ENCODE results near the gene CST11.

Gene CST11

DNA sequence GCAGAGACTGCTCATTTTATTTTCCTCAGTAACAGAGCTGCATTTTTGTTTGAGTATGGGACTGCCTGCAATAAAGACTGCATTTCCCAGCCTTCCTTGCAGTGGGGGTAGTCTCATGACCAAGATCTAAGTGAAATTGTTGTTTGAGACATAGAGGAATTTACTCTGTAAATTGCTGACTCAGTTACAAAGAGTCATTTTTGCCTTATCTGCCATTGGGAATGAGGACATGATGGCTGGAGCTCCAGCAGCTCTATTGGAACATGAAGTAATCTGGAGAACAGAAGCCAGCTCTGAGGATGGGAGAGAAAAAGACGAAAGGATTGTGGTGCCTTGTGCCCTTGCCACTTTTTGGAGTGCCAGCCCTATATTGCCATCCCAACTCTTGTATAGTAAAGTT lies 2.1 kb upstream of the CST11 start:
- Histone ChIP-seq H3K36me3 (ENCODE audit: control insufficient read depth, insufficient read depth, low read length) (no peaks in the 10 kb centered on the region), H3K27ac (ENCODE audit: low read depth, low read length) (no peak overlapping the region), H3K27me3 (ENCODE audit: control insufficient read depth, insufficient read depth, low read length) (no peaks in the 10 kb centered on the region), H3K9me3 (ENCODE audit: control insufficient read depth, insufficient read depth, low read depth, low read length) (peaks cover 8% of the 10 kb centered on the region), H3K9ac (ENCODE audit: low read length) (no peak overlapping the region), H3K4me3 (ENCODE audit: low read depth, low read length) (no peak overlapping the region), H3K4me1 (ENCODE audit: control insufficient read depth, insufficient read depth, low read length) (0 out of 2 replicates have a peak, but pooled peaks cover 5% of the 10 kb centered on the region)

DNA sequence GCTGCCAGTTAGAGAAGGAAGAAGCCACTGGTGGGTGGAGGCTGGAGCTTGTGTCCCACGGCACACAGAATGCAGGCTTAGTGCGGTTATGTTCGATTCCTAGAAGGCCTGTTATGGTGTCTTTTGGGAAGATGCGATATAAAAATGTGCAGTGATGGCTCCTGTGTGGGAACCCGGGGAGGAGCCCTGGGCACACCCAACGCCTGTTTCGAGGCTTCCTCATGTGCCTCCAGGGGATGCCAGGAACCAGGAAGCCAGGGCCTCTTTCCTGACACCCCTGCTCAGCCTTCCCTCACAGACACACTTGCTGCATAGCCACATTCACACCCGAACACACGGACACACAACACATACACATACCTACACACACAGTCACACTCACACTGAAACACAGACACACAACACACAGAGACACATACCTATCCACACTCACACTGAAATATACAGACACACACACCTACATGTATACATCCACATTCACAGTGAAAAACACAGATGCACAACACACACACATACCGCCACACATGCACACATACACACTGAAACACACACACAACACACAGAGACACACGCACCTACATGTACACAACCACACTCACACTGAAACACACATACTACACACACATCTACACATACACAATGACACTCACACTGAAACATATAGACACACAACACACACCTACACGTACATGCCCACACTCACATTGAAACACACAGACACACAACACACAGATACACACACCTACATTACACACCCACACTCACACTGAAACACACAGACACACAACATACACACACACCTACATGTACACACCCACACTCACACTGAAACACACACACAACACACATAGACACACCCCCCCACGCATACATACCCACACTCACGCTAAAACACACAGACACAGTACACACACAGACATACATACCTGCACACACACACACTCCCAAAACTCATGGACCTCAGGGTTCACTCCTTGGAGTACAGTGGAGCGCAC lies 1.2 kb upstream of the CST11 start:
- Histone ChIP-seq H3K4me1 (ENCODE audit: control insufficient read depth, insufficient read depth, low read length) (peaks cover 9% of the 10 kb centered on the region; the same call in 1 of the 2 replicates), H3K27ac (ENCODE audit: low read depth, low read length) (no peak overlapping the region), H3K9me3 (ENCODE audit: control insufficient read depth, insufficient read depth, low read depth, low read length) (peaks cover 8% of the 10 kb centered on the region), H3K36me3 (ENCODE audit: control insufficient read depth, insufficient read depth, low read length) (no peaks in the 10 kb centered on the region), H3K27me3 (ENCODE audit: control insufficient read depth, insufficient read depth, low read length) (no peaks in the 10 kb centered on the region), H3K4me3 (ENCODE audit: low read depth, low read length) (no peak overlapping the region), H3K9ac (ENCODE audit: low read length) (no peak overlapping the region)

DNA sequence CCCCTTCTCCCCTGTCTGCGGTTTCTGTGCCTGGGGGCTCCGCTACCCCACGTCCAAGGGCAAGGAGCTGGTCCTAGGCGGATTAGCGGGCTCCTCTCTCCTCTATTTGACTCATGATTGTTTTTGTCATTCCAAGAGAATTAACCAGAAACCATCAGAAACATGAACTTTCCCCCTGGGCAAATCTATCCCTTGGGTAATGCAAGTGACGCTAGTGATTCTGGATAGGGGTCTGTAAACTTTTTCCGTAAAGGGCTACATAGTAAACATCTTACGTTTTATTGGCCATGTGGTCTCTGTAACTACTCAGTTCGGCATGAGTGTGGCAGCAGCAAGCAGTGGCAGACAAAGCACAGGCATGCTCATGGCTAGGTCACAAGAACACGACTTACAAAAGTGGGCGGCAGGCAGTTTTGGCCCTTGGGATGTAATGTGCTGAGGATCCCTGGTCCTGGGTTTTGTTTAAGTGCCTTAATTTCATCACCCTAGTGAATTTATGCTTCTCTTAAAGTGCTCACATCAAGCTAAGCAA lies 654 bp downstream of the CST11 start:
- Histone ChIP-seq H3K27me3 (ENCODE audit: control insufficient read depth, insufficient read depth, low read length) (no peaks in the 10 kb centered on the region), H3K9ac (ENCODE audit: low read length) (no peak overlapping the region), H3K36me3 (ENCODE audit: control insufficient read depth, insufficient read depth, low read length) (no peaks in the 10 kb centered on the region), H3K4me3 (ENCODE audit: low read depth, low read length) (no peak overlapping the region), H3K9me3 (ENCODE audit: control insufficient read depth, insufficient read depth, low read depth, low read length) (peaks cover 8% of the 10 kb centered on the region), H3K27ac (ENCODE audit: low read depth, low read length) (no peak overlapping the region), H3K4me1 (ENCODE audit: control insufficient read depth, insufficient read depth, low read length) (peaks cover 9% of the 10 kb centered on the region; the same call in 1 of the 2 replicates)

DNA sequence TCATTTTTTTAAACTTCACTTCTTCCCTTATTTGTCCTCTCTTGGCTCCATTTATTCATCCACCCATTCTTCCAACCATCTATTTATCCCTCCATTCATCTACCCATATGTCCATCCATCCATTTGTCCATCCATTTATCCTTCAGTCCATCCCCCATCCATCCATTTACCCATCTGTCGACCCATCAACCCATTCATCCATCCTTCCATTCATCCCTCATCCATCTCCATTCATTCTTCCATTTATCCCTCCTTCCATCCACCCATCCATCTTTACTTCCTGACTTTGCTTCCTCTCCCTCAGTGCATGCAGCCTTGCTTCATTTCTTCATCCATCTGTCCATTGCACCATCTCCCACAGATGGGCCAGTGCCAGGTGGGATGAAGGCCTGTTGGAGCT lies 1.8 kb downstream of the CST11 start:
- Histone ChIP-seq H3K27me3 (ENCODE audit: control insufficient read depth, insufficient read depth, low read length) (no peaks in the 10 kb centered on the region), H3K36me3 (ENCODE audit: control insufficient read depth, insufficient read depth, low read length) (no peaks in the 10 kb centered on the region), H3K27ac (ENCODE audit: low read depth, low read length) (no peak overlapping the region), H3K4me3 (ENCODE audit: low read depth, low read length) (no peak overlapping the region), H3K9ac (ENCODE audit: low read length) (no peak overlapping the region), H3K4me1 (ENCODE audit: control insufficient read depth, insufficient read depth, low read length) (peaks cover 9% of the 10 kb centered on the region; the same call in 1 of the 2 replicates), H3K9me3 (ENCODE audit: control insufficient read depth, insufficient read depth, low read depth, low read length) (peaks cover 3% of the 10 kb centered on the region; the same call in 1 of the 2 replicates)

DNA sequence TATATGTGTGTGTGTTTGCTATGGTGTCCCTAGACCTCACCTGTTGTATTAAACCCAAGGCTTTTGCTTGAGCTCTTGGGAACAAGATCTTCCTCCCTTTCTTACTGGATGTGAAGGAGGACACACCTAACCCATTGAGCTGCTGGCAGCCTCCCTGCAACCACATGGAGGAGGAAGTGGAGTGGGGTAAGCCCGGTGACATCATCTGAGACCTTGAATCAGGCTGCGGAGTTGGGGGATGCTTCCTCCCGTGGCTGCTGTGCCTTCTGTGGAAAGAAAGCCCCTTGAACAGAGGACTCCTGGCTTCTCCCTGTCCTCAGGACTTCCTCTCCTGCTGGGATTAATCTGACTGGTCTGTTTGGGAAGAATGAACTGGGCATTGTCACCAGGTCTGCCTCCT lies 3.3 kb downstream of the CST11 start:
- Histone ChIP-seq H3K27ac (ENCODE audit: low read depth, low read length) (no peak overlapping the region), H3K36me3 (ENCODE audit: control insufficient read depth, insufficient read depth, low read length) (no peaks in the 10 kb centered on the region), H3K4me1 (ENCODE audit: control insufficient read depth, insufficient read depth, low read length) (peaks cover 9% of the 10 kb centered on the region; the same call in 1 of the 2 replicates), H3K27me3 (ENCODE audit: control insufficient read depth, insufficient read depth, low read length) (no peaks in the 10 kb centered on the region), H3K9me3 (ENCODE audit: control insufficient read depth, insufficient read depth, low read depth, low read length) (no peaks in the 10 kb centered on the region), H3K9ac (ENCODE audit: low read length) (no peak overlapping the region), H3K4me3 (ENCODE audit: low read depth, low read length) (no peak overlapping the region)

DNA sequence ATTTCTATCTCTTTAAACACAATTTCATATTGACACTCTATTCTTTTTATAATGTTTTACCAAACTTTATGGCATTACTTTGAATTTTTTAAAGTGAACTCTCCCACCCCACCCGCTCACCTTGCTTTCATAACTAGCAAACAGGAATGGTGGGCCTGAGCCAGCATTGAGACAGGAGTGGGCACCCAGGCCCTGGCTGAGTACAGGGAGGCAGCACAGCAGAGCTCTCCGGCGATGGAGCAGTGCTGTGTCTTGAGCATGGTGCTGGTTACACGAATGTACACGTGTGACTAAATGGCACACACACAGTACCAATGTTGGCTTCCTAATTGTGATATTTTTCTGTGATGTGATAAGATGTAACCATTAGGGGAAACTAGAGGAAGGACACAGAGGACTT lies 4.5 kb downstream of the CST11 start:
- peaks cover 9% of the 10 kb centered on the region; the same call in 1 of the 2 replicates for H3K4me1 ChIP-seq (ENCODE audit: control insufficient read depth, insufficient read depth, low read length)
- no peaks in the 10 kb centered on the region for H3K36me3 ChIP-seq (ENCODE audit: control insufficient read depth, insufficient read depth, low read length)
- no peak overlapping the region for H3K9ac ChIP-seq (ENCODE audit: low read length)
- no peak overlapping the region for H3K27ac ChIP-seq (ENCODE audit: low read depth, low read length)
- no peaks in the 10 kb centered on the region for H3K9me3 ChIP-seq (ENCODE audit: control insufficient read depth, insufficient read depth, low read depth, low read length)
- H3K4me3 ChIP-seq (ENCODE audit: low read depth, low read length): no peak overlapping the region
- no peaks in the 10 kb centered on the region for H3K27me3 ChIP-seq (ENCODE audit: control insufficient read depth, insufficient read depth, low read length)

DNA sequence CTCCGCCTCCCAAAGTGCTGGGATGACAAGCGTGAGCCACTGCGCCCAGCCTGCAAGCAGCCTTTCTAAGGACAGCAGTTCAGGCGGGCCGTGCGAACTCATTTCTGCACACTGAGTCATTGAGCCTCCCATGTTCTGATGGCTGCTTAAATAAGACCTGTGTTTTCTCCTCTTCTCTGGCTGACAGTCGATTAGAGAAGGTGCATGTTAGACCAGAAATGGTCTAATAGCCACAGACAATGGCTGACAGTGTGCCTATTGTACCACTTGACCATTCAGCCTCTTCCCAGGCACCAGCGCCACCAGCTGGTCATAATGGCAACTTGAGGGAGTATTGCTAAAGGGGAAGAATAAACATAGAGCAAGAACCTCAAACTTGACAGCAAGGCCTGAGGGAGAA lies 6.2 kb downstream of the CST11 start:
- no peaks in the 10 kb centered on the region for H3K9me3 ChIP-seq (ENCODE audit: control insufficient read depth, insufficient read depth, low read depth, low read length)
- peaks cover 4% of the 10 kb centered on the region; the same call in 1 of the 2 replicates for H3K4me1 ChIP-seq (ENCODE audit: control insufficient read depth, insufficient read depth, low read length)
- H3K9ac ChIP-seq (ENCODE audit: low read length): no peak overlapping the region
- H3K27me3 ChIP-seq (ENCODE audit: control insufficient read depth, insufficient read depth, low read length): no peaks in the 10 kb centered on the region
- no peak overlapping the region for H3K4me3 ChIP-seq (ENCODE audit: low read depth, low read length)
- no peaks in the 10 kb centered on the region for H3K36me3 ChIP-seq (ENCODE audit: control insufficient read depth, insufficient read depth, low read length)
- H3K27ac ChIP-seq (ENCODE audit: low read depth, low read length): no peak overlapping the region

DNA sequence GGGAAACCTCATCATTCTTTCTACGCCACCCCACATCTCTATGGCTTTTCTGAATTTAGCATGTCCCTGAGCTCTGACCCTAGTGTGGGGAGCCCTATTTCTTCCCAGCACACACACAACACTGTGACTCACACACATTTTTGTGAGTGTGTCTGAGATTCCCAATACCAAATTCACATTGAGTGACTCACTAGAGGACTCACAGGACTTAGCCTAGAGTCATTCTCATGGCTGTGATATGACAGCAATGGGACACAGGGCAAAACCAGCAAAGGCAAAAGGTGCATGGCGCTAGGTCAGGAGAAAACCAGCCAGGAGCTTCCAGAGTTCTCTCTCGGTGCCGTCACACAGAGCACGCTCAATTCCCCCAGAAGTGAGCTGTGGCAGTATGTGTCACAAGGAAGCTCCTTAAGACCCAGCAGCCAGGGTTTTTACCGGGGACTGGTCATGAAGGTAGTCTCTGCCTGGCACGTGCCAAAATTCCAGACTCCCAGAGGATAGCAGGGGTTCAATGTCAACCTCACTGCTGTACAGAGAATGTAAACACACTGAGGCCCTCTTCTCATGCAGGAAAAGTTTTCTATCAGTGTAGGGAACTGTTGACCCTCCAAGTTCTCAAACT lies 7.0 kb downstream of the CST11 start:
- Histone ChIP-seq H3K36me3 (ENCODE audit: control insufficient read depth, insufficient read depth, low read length) (no peaks in the 10 kb centered on the region), H3K27ac (ENCODE audit: low read depth, low read length) (no peak overlapping the region), H3K9me3 (ENCODE audit: control insufficient read depth, insufficient read depth, low read depth, low read length) (no peaks in the 10 kb centered on the region), H3K27me3 (ENCODE audit: control insufficient read depth, insufficient read depth, low read length) (no peaks in the 10 kb centered on the region), H3K4me1 (ENCODE audit: control insufficient read depth, insufficient read depth, low read length) (peaks cover 4% of the 10 kb centered on the region; the same call in 1 of the 2 replicates), H3K9ac (ENCODE audit: low read length) (no peak overlapping the region), H3K4me3 (ENCODE audit: low read depth, low read length) (no peak overlapping the region)

DNA sequence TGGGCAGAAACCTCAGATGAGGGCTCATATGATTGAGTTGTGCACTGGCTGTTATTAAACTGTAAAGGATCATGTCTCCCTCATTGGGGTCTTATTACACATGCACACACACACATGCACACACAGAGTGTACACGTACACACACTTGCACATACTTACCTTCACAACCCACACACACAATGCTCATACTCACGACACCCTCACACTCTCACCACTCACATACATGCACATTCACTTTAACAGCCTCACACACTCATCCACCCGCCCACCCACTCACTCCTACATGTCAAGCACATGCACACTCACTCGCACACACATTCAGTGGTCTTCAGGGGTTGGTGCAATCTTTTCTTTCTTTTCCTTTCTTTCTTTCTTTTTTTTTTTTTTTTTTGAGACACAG lies 7.8 kb downstream of the CST11 start:
- H3K4me3 ChIP-seq (ENCODE audit: low read depth, low read length): no peak overlapping the region
- H3K27ac ChIP-seq (ENCODE audit: low read depth, low read length): no peak overlapping the region
- H3K36me3 ChIP-seq (ENCODE audit: control insufficient read depth, insufficient read depth, low read length): no peaks in the 10 kb centered on the region
- H3K27me3 ChIP-seq (ENCODE audit: control insufficient read depth, insufficient read depth, low read length): no peaks in the 10 kb centered on the region
- H3K9me3 ChIP-seq (ENCODE audit: control insufficient read depth, insufficient read depth, low read depth, low read length): no peaks in the 10 kb centered on the region
- H3K4me1 ChIP-seq (ENCODE audit: control insufficient read depth, insufficient read depth, low read length): peaks cover 4% of the 10 kb centered on the region; the same call in 1 of the 2 replicates
- no peak overlapping the region for H3K9ac ChIP-seq (ENCODE audit: low read length)

DNA sequence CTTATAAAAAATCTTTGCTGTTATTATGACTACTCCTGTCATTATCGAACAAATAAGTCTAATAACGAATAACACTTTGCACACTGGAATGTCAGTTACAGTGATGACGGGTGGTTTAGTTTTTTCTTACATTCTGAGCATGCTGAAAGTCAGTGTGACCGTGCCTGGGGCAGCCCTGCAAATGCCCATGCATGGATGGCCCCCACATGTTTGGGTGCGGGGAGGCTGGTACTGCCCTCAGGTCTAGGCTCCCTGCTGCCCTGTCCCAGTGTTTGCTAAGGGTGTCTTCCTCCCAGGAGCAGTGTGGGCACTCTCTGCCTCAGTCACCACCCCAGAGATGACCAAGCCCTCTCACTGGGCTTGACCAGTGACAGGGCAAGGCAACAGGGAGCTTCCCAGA lies 10.2 kb downstream of the CST11 start:
- H3K27me3 ChIP-seq (ENCODE audit: control insufficient read depth, insufficient read depth, low read length): no peaks in the 10 kb centered on the region
- no peak overlapping the region for H3K9ac ChIP-seq (ENCODE audit: low read length)
- H3K9me3 ChIP-seq (ENCODE audit: control insufficient read depth, insufficient read depth, low read depth, low read length): no peaks in the 10 kb centered on the region
- H3K36me3 ChIP-seq (ENCODE audit: control insufficient read depth, insufficient read depth, low read length): no peaks in the 10 kb centered on the region
- no peak overlapping the region for H3K4me3 ChIP-seq (ENCODE audit: low read depth, low read length)
- no peak overlapping the region for H3K27ac ChIP-seq (ENCODE audit: low read depth, low read length)
- H3K4me1 ChIP-seq (ENCODE audit: control insufficient read depth, insufficient read depth, low read length): no peaks in the 10 kb centered on the region

DNA sequence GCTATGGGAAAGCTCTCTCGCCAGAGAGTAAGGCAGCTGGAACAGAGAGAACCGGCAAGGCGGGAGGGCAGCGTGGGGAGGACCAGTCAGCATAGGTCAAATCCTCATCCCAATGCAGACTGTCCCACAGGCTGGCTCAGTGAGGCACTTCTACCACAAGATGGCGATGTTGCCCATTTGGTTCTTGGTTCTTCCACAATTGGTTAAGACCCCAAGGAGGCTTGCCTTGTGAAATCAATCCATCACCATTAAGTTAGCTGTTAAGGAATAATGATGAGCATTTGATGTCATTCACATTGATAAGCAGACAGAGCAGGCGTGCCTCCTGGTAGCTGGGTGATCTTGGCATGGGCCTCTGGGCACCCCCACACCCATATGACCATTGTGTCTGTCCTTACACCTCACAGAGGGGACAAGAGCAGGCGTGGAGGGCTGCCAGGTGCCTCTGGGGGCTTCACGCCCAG lies 10.8 kb downstream of the CST11 start:
- no peaks in the 10 kb centered on the region for H3K9me3 ChIP-seq (ENCODE audit: control insufficient read depth, insufficient read depth, low read depth, low read length)
- H3K9ac ChIP-seq (ENCODE audit: low read length): no peak overlapping the region
- no peaks in the 10 kb centered on the region for H3K4me1 ChIP-seq (ENCODE audit: control insufficient read depth, insufficient read depth, low read length)
- no peaks in the 10 kb centered on the region for H3K36me3 ChIP-seq (ENCODE audit: control insufficient read depth, insufficient read depth, low read length)
- H3K27me3 ChIP-seq (ENCODE audit: control insufficient read depth, insufficient read depth, low read length): no peaks in the 10 kb centered on the region
- H3K27ac ChIP-seq (ENCODE audit: low read depth, low read length): no peak overlapping the region
- no peak overlapping the region for H3K4me3 ChIP-seq (ENCODE audit: low read depth, low read length)

Data from HUES6 (cell line).